Bronchial epithelial cell (primary cell): ENCODE data around the gene RAD51B. TPM values are rescaled to one million over a fixed set of nuclear protein-coding genes. Genes with fewer than 3 reads are reported as not detected.

Experiments used
- DNase-seq: peaks from one replicate; pipeline ENCODE4 v3.0.0-alpha.2; 2010; ENCODE audit warnings: low read depth
- FAIRE-seq: peaks from 2 replicates; lab custom pipeline; 2011; peaks lifted over from hg19 to GRCh38; lab: Jason Lieb, UNC
- H3K27me3 ChIP-seq: 2 replicates; pipeline ENCODE4 v1.5.1; 2011; ENCODE audit warnings: low read length; ENCODE audit not compliant: control insufficient read depth, insufficient read depth
- H3K36me3 ChIP-seq: 2 replicates; pipeline ENCODE4 v1.5.1; 2011; ENCODE audit warnings: low read length; ENCODE audit not compliant: control insufficient read depth, insufficient read depth
- H3K4me3 ChIP-seq: 2 replicates; pipeline ENCODE4 v1.5.1; 2011; ENCODE audit warnings: mild to moderate bottlenecking, low read depth, low read length, control low read depth
- CTCF ChIP-seq: IDR thresholded peaks from 2 replicates; pipeline ENCODE4 v1.5.1; 2011; ENCODE audit warnings: mild to moderate bottlenecking, moderate library complexity, low read length, control low read depth, inconsistent platforms; ENCODE audit not compliant: insufficient read depth, severe bottlenecking
- total RNA-seq: library from RNA; depleted of rRNA; stranded (reverse); fragments of >200 nt; gene quantifications from 2 replicates; pipeline ENCODE4 v1.2.1, GENCODE V29; 2014

Gene RAD51B
- total RNA-seq, 1 donor from 2014 or later: 12.1 TPM

- no peak for TF ChIP-seq CTCF
- Histone ChIP-seq H3K27me3 (no peaks in the 10 kb centered on the region), H3K4me3 (no peak overlapping the region), H3K36me3 (no peaks in the 10 kb centered on the region)
- FAIRE-seq: peak; percentile 62
- DNase-seq: peak; percentile 96
Observed at GRCh38 chr14:68687746-68688145, 868.2 kb downstream of the RAD51B start.

GRCh38 chr14:68688872-68689371 lies 869.3 kb downstream of the RAD51B start:
- H3K36me3 ChIP-seq: no peaks in the 10 kb centered on the region
- no peaks in the 10 kb centered on the region for H3K27me3 ChIP-seq
- FAIRE-seq (no peak), DNase-seq (no peak)
- no peak overlapping the region for H3K4me3 ChIP-seq
- no peak for TF ChIP-seq CTCF

GRCh38 chr14:68689511-68689910 lies 869.9 kb downstream of the RAD51B start:
- FAIRE-seq: no peak
- H3K36me3 ChIP-seq: no peaks in the 10 kb centered on the region
- DNase-seq: no peak
- H3K27me3 ChIP-seq: no peaks in the 10 kb centered on the region
- TF ChIP-seq CTCF: no peak
- no peak overlapping the region for H3K4me3 ChIP-seq

GRCh38 chr14:68690089-68690958 lies 870.7 kb downstream of the RAD51B start:
- no peaks in the 10 kb centered on the region for H3K27me3 ChIP-seq
- no peak overlapping the region for H3K4me3 ChIP-seq
- DNase-seq: no peak
- H3K36me3 ChIP-seq: no peaks in the 10 kb centered on the region
- TF ChIP-seq CTCF: no peak
- no peak for FAIRE-seq

- FAIRE-seq (no peak), DNase-seq (no peak)
- TF ChIP-seq CTCF: no peak
- Histone ChIP-seq H3K27me3 (no peaks in the 10 kb centered on the region), H3K4me3 (no peak overlapping the region), H3K36me3 (no peaks in the 10 kb centered on the region)
Observed at GRCh38 chr14:68691031-68691791, 871.6 kb downstream of the RAD51B start.
